Tibial nerve (tissue), 3 donors: ENCODE results near the gene BCKDHB.

Experiments used
- EP300 ChIP-seq, 2 donors: sonication (generic); formaldehyde crosslinking; IDR thresholded peaks; one replicate each; pipeline ENCODE4 v1.6.1; 2017; ENCODE audit warnings: antibody characterized with exemption in 2 of 2, mild to moderate bottlenecking in 1 of 2
- POLR2A ChIP-seq, 2 donors: fragments of 450-650 bp; IDR thresholded peaks; one replicate each; pipeline ENCODE4 v1.6.1; 2017; ENCODE audit warnings: antibody characterized with exemption in 2 of 2, mild to moderate bottlenecking in 2 of 2, moderate library complexity in 2 of 2

- TF ChIP-seq EP300 (IDR thresholded peaks at IDR 0.05), result peak in 1 of 2 donors; percentile 38
- TF ChIP-seq POLR2A (IDR thresholded peaks at IDR 0.05), result no peak
Observed at GRCh38 chr6:80223743-80224212, 117.3 kb downstream of the BCKDHB start.
